ENCODE data around the gene ZFP69B.

- TF ChIP-seq REST (IDR thresholded peaks at IDR 0.05; ENCODE audit: insufficient read depth in 1 of 2, low read depth in 2 of 2, low read length in 1 of 2) (no peak), POLR2AphosphoS5 (IDR thresholded peaks at IDR 0.05; ENCODE audit: low read depth, low read length) (no peak), CTCF (IDR thresholded peaks at IDR 0.05) (no peak)
Observed at GRCh38 chr1:40423264-40423642, 27.0 kb upstream of the ZFP69B start.
